ENCODE results near the gene CD177.
"Not testable (repeated sequence)": the region's sequence is repeated elsewhere in the genome, so short reads cannot be mapped to it uniquely, and the experiment has no call there.

Gene CD177

DNA sequence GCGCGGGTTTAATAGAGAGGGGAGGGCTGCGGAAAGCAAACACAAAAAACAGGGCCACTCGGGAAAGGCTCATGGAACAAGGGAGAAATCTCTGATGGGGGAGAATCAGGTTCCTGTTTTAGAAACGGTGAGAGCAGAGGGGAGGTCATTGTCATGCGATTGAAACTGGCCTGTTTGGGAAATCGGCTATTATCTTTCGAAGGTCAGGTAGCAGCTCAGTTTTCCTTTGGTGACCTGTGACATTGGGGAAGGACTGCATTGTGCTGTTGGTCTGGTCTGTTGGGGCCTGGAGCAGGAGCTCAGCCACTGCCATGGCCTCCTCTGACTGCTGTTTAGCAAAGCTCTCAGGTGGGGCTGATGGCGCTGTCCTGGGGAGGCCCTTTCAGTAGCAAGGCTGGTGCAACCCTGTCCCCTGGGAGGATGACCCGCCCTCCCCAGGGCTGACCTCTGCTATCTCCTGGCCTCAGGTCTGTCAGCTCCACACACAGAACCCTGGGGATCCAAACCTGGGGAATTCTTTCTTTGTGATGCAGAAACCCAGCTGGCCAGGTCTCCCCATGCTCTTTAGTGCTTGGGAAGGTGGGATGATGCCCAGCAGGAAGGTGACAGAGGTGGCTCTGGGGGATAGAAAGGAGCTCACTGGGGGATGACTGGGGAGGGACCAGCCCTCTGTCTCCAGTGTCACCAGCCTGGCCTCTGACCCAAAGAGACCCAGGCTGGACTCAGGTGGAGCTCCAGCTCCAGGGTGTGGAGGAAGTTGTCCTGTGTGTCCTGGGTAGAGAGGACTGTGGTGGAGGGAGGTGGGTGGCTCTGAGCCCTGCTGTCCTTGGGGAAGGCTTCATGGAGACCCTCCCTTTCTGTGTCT lies 21.2 kb upstream of the CD177 start:
- no peak for DNase-seq (ENCODE audit: low spot score)

- DNase-seq (ENCODE audit: low spot score) = not testable (repeated sequence)
These were observed 17.0 kb upstream of the CD177 start for GRCh38 chr19:43336508-43336907.

GRCh38 chr19:43337737-43338136 lies 15.7 kb upstream of the CD177 start:
- no peak for DNase-seq (ENCODE audit: low spot score)

- DNase-seq (ENCODE audit: low spot score) = no peak
These were observed 15.0 kb upstream of the CD177 start for GRCh38 chr19:43338530-43338929.

DNA sequence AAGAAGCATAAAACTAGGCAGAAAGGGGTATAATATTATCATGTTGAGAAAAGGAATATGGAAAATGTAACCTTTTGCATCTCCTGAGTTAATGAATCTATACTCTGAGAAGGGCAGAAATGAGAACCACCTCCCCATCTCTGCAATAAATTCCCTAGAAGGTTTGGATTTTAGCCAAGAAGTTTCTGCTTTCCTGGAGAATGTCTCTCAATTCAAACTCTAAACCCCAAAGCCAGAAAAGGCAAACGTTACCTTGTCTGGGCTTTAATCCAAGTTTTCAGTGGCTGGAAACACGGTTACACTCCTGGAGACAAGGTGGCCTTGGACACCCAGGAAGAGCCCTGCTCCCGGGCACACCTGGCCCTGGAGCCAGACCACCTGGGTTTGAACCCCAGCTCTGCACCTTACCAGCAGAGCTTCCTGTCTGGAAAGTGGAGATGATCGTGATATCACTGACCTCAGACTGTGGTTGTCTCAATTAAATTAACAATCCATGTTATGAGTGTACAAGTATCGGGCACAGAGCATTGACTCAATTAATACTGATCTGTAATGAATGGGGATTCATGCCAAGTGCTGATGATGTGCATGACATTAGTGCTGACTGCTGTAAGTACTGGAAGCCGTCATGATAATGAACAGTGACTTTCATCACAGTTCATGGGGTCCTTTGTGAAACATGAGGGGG lies 14.1 kb upstream of the CD177 start:
- not testable (repeated sequence) for DNase-seq (ENCODE audit: low spot score)

GRCh38 chr19:43340101-43340500 lies 13.4 kb upstream of the CD177 start:
- DNase-seq (ENCODE audit: low spot score) = not testable (repeated sequence)

DNA sequence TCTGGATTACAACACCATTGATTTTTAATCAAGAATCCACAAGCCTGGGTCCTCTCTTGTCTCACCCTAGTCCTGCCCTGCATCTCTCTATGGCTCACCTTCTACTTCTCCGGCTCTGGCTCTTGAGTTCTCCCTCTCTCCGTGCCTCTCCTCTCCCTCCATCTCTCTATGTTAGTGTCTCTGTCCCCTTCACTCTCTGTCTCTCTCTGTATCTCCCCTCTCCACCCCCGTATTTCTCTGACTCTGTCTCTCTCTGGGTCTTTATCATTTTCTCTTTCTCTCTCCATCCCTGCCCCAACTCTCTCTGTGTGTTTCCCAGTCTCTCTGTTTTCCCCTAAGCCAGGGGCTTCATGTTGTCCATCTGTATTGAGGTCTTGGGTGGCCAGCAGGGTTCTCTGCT lies 12.4 kb upstream of the CD177 start:
- DNase-seq (ENCODE audit: low spot score) = not testable (repeated sequence)

DNA sequence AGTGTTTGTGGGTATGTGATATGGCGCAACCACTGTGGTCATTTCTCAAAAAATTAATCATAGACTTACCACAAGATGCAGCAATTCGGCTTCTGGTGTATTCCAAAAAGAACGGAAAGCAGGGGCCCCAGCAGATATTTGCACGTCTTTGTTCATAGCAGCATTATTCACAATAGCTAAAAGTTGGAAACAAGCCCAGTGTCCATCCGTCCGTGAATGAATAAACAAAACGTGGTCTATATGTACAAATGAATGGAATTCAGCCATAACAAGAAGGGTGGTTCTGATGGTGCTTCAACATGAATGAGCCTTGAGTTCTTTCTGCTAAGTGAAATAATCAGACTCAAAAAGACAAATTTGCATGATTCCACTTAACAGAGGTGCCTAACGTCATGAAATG lies 11.4 kb upstream of the CD177 start:
- peak; percentile 74 for DNase-seq (ENCODE audit: low spot score)

- not testable (repeated sequence) for DNase-seq (ENCODE audit: low spot score)
These were observed 9.1 kb upstream of the CD177 start for GRCh38 chr19:43344347-43344925.

- DNase-seq (ENCODE audit: low spot score) = not testable (repeated sequence)
These were observed 3.7 kb upstream of the CD177 start for GRCh38 chr19:43349813-43350212.

GRCh38 chr19:43351998-43352746 lies 1.3 kb upstream of the CD177 start:
- DNase-seq (ENCODE audit: low spot score) = no peak

GRCh38 chr19:43354305-43354627 lies 780 bp downstream of the CD177 start:
- DNase-seq (ENCODE audit: low spot score) = no peak

- DNase-seq (ENCODE audit: low spot score) = not testable (repeated sequence)
These were observed 3.3 kb downstream of the CD177 start for GRCh38 chr19:43356749-43357148.

DNA sequence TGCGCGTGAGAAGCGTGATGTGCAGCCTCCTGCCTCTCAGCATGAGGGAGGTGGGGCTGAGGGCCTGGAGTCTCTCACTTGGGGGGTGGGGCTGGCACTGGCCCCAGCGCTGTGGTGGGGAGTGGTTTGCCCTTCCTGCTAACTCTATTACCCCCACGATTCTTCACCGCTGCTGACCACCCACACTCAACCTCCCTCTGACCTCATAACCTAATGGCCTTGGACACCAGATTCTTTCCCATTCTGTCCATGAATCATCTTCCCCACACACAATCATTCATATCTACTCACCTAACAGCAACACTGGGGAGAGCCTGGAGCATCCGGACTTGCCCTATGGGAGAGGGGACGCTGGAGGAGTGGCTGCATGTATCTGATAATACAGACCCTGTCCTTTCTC lies 8.7 kb downstream of the CD177 start:
- DNase-seq (ENCODE audit: low spot score) = peak; percentile 51

- DNase-seq (ENCODE audit: low spot score) = no peak
These were observed 9.3 kb downstream of the CD177 start for GRCh38 chr19:43362745-43363144.

DNA sequence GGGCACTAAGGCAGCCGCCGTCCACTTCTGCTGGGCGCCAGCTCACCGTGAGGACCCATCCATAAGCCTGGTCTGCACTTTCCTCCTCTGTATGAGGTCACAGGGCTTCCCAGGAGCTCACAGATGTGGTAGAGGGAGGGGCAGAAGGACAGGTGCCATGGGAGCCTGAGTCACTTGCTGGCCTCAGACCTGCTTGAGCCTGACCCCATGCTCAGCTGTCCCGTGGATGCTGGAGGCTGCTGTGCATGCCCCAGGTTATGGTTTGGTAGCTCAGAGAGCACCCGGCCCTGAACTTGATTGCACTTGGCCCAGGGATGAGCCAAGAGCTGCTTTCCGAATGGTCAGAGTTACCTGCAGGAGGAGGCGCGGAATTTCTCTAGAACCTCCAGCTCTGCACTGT lies 12.2 kb downstream of the CD177 start:
- not testable (repeated sequence) for DNase-seq (ENCODE audit: low spot score)

DNA sequence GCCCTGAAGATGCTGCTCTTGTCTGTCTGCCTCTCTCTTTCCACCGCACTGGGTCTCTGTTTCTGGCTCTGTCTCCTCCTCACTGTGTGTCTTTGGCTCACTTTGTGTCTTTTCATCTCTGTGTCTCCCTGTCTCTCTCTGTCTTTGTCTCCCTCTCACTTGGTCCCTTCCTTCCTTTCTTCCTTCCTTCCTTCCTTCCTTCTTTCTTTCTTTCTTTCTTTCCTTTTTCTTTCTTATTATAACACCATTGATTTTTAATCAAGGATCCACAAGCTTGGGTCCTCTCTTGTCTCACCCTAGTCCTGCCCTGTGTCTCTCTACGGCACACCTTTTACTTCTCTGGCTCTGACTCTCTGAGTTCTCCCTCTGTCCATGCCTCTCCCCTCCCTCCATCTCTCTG lies 14.3 kb downstream of the CD177 start:
- no peak for DNase-seq (ENCODE audit: low spot score)

GRCh38 chr19:43368897-43369296 lies 15.4 kb downstream of the CD177 start:
- peak; percentile 31 for DNase-seq (ENCODE audit: low spot score)

DNA sequence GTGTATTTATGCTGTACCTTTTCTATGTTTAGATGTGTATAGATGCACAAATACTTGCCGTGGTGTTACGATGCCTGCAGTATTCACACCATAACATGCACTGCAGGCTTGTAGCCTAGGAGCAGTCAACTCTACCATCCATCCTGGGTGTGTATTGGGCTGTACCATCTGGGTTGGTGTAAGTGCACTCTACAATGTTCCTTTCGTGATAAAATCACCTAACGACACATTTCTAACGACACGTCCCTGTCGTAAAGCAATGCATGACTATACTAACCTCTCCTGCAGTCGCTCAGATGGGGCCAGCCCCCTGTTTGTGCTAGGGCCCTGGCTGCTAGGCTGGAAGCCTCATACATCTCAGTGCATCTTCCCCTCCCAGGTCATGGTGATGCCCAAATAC lies 18.4 kb downstream of the CD177 start:
- DNase-seq (ENCODE audit: low spot score) = no peak

DNA sequence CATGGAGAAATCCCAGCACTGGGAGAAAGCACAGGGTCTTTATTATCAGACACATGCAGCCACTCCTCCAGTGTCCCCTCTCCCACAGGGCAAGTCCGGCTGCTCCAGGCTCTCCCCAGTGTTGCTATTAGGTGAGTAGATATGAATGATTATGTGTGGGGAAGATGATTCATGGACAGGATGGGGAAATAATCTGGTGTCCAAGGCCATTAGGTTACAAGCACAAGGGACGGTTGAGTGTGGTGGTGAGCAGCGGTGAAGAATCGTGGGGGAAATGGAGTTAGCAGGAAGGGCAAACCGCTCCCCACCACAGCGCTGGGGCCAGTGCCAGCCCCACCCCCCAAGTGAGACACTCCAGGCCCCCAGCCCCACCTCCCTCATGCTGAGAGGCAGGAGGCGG lies 19.0 kb downstream of the CD177 start:
- no peak for DNase-seq (ENCODE audit: low spot score)

- not testable (repeated sequence) for DNase-seq (ENCODE audit: low spot score)
These were observed 24.1 kb downstream of the CD177 start for GRCh38 chr19:43377624-43378023.

DNA sequence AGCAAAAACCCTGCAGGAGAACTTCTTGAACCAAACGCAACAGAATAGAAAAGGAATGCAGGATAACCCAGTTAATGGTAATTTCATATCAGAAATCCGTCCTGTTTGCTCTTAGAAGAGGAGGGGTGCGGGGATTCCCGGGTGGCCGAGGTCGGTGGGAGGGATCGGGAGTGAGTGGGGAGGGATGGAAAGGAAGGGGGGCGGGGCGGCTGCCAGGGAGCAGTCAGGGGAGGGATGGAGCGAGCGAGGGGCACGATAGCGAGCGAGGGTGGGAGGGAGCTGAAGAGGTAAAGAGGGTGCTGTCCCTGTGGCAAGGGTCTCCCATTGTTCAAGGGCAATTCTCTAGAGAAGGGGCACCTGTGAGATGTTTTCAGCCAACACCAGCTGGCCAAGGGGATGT lies 26.5 kb downstream of the CD177 start:
- no peak for DNase-seq (ENCODE audit: low spot score)

Measured in kidney tubule cell (primary cell).